Measurements from ENCODE around the gene PAX7.

- TF ChIP-seq CTCF (IDR thresholded peaks at IDR 0.05; ENCODE audit: borderline replicate concordance, extremely low read depth, low read length, poor library complexity, severe bottlenecking) = no peak
- no peak for TF ChIP-seq EZH2 (IDR thresholded peaks at IDR 0.05; ENCODE audit: borderline replicate concordance, low read depth, low read length, severe bottlenecking)
Observed at GRCh38 chr1:18599704-18600103, 30.9 kb upstream of the PAX7 start.
